HG02571 (cell line): ENCODE results near the gene AKAP8L.
"Not testable (repeated sequence)": the region's sequence is repeated elsewhere in the genome, so short reads cannot be mapped to it uniquely, and the experiment has no call there.

Experiments used
- ATAC-seq: cut with Tn5 transposase; IDR thresholded peaks from one replicate; pipeline ENCODE4 v1.9.1; 2021; ENCODE audit warnings: mild to moderate bottlenecking, moderate library complexity; ENCODE audit not compliant: unreplicated experiment

The AKAP8L gene

DNA sequence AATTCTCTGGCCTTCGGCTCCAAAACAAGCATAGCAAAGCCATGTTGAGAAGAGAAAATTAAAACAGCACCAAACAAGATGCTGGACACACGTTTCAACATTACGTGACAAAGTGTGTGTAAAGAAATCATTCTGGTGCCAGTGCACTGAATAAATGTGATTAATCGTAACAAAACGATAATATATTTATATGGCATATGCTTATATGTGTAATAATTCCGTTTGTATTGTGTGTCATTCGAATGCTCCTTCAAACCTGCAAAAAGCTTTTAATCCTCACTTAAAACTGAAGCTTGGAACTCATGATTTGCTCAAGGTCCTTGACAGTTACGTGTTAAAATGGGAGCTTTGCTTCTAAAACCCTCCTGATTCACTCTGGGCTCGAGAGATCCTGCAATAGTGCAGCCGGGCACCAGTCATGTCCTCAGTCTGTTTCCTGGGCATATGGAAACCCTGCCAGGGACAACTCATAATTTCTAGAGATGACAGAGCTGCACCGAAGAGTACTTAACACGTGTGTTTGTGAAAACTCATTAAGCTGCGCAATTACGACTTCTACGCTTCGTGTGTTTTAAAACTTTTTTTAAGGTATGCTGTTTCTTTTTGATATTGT, 731 bp upstream of the AKAP8L start:
- no peak for ATAC-seq

DNA sequence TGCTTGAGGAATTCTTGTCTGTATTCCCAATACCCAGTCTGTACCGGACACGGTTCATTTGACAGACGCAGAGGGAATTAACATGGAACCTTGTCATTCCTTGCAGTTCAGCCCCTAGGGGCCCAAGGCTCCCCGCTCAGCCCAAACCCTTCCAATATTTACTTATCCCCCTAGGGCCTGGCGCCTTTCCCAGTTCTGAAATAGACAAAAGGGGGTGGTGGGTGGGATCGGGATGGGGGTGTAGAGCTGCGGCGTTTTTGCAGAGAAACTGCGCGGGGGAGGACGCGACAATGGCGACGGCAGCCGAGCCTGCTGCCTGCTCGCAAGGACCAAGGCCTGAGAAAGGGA, 583 bp downstream of the AKAP8L start:
- ATAC-seq: no peak

DNA sequence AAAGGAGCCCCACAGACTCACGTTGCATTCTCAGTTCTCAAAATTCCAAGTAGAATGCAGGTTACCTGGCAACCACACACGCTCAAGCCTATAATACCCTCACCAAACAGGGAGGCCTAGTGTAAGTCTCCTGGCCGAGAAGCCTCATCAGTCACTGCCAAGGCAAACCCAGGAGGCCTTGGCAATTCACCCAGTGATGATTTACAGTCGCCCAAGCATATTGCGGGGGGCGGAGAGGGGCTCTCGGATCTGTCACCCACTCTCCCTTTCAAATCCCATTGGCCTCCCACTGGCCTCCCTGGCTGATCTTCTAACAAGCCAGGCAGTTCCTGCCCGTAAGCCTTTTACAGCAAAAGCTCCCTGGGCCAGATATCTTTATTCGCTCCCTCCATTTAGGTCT, 1.1 kb downstream of the AKAP8L start:
- no peak for ATAC-seq

DNA sequence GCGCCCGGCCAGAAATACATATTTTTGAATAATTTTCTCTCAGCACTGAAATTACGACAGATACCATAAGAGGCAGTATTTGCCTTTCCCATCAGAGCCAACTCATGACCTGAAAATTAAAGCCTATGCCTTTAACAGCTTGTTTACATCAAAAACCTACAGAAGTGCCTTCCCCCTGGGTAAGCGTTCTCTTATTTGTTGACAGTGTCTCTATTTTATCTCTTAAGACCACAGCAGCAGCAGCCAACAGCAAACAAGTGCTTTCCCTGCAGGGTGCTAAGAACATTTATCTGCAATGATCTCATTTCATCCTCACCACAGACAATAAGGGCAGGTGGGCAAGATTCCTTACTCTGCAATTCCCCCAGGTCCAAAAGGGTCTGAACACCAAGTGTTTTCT, 6.0 kb downstream of the AKAP8L start:
- no peak for ATAC-seq

DNA sequence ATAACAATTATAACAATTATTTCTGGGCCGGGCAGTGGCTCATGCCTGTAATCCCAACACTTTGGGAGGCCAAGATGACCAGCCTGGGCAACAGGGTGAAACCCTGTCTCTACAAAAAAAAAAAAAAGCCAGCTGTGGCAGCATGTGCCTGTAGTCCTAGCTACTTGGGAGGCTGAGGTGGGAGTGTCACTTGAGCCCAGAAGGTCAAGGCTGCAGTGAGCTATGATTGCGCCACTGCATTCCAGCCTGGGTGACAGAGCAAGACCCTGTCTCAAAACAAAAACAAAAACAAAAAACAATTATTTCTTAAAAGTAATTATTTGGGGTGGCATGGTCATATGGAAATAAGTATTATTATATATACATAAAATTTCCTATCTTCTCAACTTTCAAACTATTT, 7.4 kb downstream of the AKAP8L start:
- not testable (repeated sequence) for ATAC-seq

DNA sequence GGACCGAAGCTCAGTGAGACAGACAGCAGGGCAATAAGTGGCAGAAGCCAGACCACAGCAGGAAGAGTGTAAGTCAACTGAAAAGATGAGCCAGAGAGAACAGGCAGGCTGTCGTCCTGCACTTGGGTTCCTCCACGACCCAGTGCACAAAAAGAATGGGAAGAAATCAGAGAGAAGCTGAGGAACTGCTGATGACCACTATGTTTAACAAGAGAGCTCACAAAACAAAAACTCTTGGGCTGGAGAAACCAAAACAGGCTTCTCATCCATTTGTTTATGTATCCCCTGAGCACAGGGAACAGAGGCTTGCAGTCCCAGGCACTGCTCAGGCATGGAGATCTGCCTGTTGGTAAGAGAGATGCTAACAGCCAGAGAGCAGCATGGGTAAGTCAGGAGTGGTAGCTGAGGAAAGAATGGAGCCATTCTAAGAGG, 14.0 kb downstream of the AKAP8L start:
- ATAC-seq: no peak

DNA sequence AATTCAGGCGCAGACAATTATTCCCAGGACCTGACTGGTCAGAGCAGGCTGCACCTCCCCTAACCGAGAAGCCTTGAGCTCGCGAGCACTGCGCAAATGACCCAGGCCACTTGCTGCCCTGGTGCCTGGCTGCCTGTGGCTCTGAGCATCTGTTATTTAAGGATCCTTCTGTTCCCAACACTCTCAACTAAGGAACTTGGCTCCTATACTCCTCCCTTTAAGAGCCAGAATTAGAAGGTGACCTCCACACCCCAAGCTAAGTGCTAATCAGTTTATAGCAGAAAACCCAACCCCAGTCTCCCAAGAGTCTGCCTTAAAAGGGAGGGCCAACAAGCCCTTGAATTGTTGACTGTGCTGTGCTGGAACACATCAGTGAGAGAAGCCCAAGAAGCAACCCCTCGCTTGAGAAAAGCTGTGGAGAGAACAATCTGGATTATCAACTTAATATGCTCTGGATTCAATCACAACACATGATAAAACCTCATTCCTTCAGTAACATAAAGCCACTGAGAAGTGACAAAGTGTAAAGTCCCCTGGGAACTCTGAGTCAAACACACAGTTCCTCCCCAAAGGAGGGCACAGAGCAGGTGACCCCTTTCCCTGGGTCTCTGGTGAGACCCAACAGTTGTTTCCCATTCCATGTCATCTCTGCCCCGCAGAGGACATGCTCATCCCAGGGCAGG, 14.6 kb downstream of the AKAP8L start:
- ATAC-seq: no peak

DNA sequence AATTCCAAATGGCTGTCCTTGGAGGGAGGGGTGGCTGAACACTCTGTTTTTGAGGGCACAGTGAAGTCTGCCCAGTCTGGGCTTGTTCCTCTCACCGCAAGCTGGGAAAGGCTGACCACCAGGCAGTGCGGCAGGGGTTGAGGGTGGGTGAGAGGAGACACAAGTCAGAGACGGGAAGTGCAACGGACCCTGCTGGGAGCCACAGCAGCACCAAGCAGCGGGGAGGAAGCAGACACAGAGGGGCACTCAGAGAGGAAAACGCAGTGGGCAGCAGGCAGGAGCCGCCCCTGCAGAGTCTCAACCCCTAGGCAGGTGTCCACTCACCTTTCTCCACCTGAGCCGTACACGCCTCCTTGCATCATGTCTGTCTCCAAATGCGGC, 15.6 kb downstream of the AKAP8L start:
- ATAC-seq: no peak

DNA sequence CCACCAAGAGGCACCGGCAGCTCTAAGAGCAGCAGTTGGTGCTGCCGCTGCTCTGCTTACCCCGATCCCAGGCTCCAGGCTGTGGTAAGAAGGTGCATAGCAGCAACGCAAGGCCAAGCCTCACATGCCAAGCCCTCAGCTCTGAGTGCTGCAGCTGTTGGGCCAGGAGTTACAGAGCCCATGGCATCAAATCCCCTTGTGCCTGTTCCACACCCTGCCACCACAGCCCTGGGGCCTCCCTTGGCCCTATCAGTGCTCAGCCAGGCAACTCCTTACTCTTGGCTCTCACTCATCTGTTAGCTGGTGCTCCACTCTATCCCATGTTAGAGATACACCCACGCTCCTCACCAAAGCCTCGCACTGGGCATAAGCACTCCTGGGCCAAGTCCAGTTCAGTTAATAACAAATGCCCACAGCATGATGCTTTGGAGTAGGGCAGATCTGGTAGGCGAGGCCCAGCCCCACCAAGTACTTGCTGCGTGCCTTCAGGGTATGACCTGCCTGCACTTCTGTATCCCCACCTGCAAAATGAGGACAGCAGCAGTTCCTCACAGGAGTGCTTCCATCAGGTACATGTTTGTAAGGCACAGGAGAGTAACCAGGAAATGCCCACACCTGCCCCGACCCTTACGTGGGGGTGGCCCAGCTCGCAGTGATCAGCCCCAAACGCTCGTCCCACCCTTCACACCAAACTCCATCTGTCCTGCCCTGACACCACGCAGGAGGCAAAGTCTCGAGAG, 16.2 kb downstream of the AKAP8L start:
- ATAC-seq: no peak

DNA sequence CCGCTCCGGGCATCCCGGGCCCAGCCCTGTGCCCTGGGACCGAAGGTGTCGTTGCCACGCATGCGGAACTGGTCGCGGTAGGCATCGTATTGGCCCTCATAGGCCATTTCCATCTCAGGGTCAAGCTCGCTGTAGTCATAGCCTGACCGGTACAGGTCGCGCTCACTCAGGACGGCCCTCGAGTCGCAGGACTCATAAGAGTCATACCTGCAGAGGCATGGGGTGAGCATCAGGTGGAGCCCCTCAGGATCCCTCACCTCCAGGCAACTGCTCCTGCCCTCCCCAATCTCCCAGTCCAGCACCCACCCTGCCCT, 17.4 kb downstream of the AKAP8L start:
- ATAC-seq: no peak

DNA sequence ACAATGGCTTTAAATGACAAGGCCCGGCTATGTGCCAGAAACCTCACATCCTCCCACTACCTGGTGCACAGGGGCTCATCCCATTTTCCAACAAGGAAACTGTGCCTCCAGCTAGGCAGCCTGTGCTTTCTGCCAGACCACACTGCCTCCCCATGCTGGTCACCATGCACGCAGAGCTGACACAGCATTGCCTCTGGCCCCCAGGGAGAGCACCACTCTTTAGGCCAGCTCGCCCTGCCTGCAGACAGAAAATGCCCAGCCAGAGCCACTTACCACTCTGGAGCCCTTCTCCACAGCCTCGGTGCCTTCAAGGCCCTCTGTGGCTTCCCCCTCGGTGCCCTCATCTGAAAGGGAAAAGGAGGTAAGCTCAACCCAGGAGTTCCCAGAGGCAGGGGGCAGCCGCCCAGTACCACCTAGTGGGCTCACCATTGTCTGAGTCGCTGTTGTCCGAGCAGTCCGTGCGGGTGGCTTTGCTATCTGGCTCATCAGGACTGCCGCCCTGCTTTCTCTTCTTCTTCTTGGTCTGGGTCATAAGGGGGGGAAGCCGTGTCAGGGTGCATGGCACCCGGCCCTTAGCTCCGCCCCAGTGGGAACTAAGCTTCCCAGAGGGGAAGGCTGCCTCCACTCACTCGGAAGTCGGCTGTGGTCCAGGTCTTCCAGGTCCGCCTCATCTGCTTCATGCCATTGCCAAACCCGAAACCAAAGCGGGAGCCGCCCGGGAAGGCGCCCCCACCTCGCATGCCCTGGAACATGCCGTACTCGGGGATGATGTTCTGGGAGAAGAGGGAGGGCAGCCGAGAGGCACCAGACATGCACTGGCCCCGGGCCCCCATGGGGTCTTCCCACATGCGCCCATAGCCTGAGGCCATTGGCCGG, 18.0 kb downstream of the AKAP8L start:
- no peak for ATAC-seq

DNA sequence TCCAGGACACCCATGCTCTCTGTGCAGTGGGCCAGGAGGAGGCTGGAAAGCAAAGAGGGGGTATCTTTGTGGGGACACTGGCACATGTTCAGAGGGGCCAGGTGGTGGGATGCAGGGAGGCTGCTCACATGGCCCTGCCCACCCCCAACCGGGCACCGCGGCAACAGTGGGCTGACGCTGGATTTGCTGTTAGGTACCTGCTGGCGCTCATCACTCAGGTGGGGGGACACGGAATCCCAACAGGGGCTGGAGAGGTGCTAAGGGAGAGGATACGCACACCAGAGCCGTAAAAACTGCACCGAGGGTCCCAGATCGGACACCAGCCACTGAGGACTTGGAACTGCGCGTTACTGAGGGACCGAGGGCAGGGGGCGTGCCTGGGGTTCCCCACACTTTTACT, 19.2 kb downstream of the AKAP8L start:
- no peak for ATAC-seq

DNA sequence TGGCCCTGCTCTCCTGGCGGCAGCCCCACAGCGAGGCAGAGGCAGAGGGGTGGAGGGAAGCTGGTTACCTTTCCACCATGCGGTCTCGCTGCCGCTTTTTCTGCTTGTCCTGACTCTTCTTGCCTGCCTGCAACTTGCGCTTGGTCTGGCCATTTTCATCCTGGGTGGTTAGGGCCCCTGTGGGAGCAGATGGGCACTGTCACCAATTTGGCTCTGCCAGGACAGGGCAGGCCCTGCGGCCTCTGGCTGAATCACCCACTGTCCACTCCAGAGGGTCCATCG, 19.6 kb downstream of the AKAP8L start:
- no peak for ATAC-seq

DNA sequence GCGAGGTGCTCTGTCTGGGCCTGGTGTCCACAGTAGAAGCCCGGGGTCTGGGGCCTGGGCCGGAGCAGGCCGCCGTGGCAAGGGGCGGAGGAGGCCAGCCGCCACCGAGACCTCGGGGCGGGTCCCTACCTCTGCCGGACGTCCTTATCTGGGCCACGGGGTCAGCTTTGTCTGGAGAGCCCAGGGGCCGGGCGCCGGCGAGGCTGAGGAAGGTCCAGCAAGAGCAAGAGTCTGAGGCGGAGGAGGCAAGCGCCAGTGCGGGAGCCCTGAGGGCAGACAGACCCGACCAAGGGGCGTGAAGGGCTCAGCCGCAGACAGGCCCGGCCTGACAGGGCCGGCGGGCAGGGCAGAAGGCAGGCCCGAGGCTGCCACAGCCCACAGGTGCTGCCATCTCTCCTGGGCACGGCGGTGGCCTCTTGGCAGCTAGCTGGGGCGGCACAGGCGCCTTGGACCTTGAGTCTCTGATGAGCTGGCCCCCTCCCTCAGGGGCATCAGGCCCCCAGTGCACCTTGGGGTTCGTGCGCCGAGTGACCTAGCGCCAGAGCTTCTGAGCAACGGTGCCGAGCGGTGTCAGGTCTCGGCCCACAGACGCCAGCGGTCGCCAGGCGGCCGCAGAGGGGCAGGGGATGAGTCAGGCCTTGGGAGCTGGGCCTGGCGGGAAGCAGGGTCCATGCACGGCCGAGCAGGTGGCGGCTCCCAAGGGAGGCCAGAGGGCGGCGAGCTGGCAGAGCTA, 20.1 kb downstream of the AKAP8L start:
- ATAC-seq: no peak

DNA sequence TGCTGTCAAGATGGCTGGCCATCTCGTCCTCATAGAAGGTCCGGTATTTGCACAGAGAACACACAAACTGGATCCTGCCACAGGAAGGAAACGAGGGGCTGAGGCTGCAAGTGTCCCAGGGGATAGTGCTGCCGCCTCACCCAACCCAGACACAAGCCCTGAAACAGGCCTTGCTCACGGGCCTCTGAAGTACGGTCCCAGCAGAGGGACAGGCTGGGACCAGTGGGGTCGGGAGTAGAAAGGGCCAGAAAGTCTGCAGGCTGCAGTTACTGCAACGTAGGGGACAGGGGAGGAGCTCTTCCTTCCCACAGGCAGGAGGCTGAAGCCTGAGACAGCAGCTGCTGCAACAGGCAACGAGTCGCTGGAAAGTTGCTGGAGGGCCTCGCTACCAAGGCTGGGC, 21.0 kb downstream of the AKAP8L start:
- no peak for ATAC-seq

DNA sequence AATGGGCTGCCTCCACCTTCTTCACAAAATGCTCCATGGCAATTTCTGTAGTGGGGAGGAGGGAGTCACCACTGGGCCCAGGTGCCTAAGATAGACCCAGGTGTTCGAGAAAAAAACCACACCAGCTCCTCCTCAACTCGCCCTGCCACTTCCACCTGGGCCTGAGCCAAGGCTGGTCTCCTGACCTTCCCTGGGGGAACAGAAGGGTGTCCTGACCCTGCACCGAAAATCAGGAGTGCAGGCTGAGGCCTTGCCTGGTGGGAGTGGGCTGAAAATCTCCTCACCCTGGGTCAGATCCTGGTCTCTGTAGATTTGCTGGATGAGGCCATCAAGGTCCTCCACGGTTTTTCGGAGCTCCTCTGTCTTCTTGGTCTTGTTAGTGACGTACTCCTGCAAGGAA, 21.6 kb downstream of the AKAP8L start:
- no peak for ATAC-seq

DNA sequence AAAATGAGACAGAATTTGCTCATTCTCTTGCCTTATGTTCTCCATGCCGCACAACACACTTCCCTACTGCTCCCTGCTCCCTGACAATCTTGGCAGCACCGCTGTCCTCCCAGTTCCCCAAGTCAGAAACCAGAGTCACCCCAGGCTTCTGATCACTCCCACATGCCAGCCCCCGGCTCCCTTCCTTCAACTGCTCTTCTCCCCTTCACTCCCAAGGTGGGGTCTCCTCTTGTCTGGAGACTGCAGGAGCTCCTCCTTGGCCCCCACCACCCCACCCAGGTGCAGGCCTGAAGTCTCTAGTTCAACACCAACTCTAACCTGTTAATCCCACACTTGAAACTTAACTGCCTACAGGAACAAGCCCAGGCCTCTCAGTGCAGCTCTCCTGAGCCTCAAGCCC, 22.4 kb downstream of the AKAP8L start:
- ATAC-seq: no peak

DNA sequence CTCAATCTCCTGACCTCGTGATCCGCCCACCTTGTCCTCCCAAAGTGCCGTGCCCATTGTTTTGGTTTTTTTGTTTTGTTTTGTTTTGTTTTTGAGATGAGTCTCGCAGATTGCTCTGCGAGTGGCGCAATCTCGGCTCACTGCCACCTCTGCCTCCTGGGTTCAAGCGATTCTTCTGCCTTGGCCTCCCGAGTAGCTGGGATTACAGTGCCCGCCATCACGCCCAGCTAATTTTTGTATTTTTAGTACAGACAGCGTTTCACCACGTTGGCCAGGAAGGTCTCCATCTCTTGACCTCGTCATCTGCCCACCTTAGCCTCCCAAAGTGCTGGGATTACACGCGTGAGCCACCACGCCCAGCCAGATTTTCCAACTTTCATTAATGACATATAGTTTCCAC, 23.5 kb downstream of the AKAP8L start:
- not testable (repeated sequence) for ATAC-seq

DNA sequence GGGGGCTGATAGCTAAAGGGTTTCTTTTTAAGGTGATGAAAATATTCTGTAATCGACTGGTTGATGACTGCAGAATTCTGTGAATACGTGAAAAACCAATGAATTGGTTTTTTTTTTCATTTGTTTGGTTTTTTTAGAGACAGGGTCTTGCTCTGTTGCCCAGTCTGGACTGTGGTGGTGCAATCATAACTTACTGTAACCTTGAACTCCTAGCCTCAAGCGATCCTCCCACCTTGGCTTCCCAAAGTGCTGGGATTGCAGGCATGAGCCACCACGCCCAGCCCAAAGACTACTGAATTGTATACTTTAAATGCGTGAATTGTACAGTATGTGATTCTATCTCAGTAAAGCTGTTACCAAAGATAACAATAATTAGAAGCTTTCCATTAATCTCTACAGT, 24.4 kb downstream of the AKAP8L start:
- ATAC-seq: no peak

DNA sequence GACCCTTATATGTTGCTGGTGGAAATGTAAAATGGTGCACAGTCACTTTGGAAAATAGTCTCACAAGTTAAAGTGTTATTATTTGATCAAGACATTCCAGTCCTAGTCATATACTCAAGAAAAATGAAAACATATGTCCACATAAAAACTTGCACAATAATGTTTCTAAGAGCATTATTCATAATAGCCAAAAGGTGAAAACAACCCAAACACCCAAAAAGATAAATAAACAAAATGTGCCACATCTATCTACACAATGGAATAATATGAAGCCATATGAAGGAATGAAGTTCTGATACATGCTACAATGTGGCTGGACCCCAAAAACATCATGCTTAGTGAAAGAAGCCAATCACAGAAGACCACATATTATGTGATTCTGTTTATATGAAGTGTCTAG, 24.8 kb downstream of the AKAP8L start:
- no peak for ATAC-seq

DNA sequence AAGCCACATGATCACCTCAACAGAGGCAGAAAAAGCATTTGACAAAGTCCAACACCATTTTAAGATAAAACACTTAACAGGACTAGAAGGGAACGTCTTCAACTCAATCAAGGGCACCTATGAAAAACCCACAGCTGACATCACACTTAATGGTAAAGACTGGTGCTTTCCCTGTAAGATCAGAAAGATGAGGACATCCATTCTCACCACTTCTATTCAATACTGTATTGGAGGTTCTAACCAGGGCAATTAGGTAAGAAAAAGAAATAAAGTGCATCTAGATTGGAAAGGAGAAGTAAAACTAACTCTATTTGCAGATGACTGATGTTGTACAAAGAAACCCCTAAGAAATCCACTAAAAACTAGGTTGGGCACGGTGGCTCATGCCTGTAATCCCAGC, 28.0 kb downstream of the AKAP8L start:
- no peak for ATAC-seq
